Skeletal muscle tissue (tissue), 4 donors: Measurements from ENCODE around the gene GPBP1L1. TPM values are rescaled to one million over a fixed set of nuclear protein-coding genes. Genes with fewer than 3 reads are reported as not detected.
"Not testable (repeated sequence)": the region's sequence is repeated elsewhere in the genome, so short reads cannot be mapped to it uniquely, and the experiment has no call there.

Experiments used
- H3K27ac ChIP-seq: one replicate; pipeline ENCODE4 v1.7.0; 2013; ENCODE audit warnings: mild to moderate bottlenecking, low read depth, low read length, inconsistent platforms
- H3K27me3 ChIP-seq, 3 donors: one replicate each; pipeline ENCODE4 v1.7.0; 2013; ENCODE audit warnings: low read length in 3 of 3; ENCODE audit not compliant: control insufficient read depth in 3 of 3, insufficient read depth in 3 of 3
- H3K36me3 ChIP-seq, 3 donors: one replicate each; pipeline ENCODE4 v1.7.0; 2013; ENCODE audit warnings: low read length in 3 of 3; ENCODE audit not compliant: control insufficient read depth in 3 of 3, insufficient read depth in 3 of 3
- H3K4me1 ChIP-seq, 3 donors: one replicate each; pipeline ENCODE4 v1.7.0; 2013; ENCODE audit warnings: low read length in 3 of 3, mild to moderate bottlenecking in 3 of 3; ENCODE audit not compliant: control insufficient read depth in 3 of 3, insufficient read depth in 3 of 3
- H3K4me3 ChIP-seq, 3 donors: one replicate each; pipeline ENCODE4 v1.7.0; 2013; ENCODE audit warnings: low read length in 3 of 3
- H3K9ac ChIP-seq, 3 donors: one replicate each; pipeline ENCODE4 v1.7.0; 2013; ENCODE audit warnings: low read length in 3 of 3, mild to moderate bottlenecking in 3 of 3, moderate library complexity in 2 of 3, low read depth in 1 of 3
- H3K9me3 ChIP-seq, 3 donors: one replicate each; pipeline ENCODE4 v1.7.0; 2013; ENCODE audit warnings: low read length in 3 of 3; ENCODE audit not compliant: control insufficient read depth in 3 of 3
- total RNA-seq: library from RNA; depleted of rRNA; stranded (reverse); fragments of >200 nt; gene quantifications from one replicate; pipeline ENCODE4 v1.2.3, GENCODE V29; 2014
- donor health status: Osteomylitis.

Gene GPBP1L1
- total RNA-seq, 1 donor from 2014 or later, result 69.9 TPM

GRCh38 chr1:45607404-45608074 is 78.8 kb downstream of the GPBP1L1 start:
- H3K27ac ChIP-seq, result no peak overlapping the region
- no peaks in the 10 kb centered on the region for H3K9me3 ChIP-seq
- no peaks in the 10 kb centered on the region for H3K27me3 ChIP-seq
- no peak overlapping the region for H3K4me3 ChIP-seq
- no peak overlapping the region for H3K9ac ChIP-seq
- H3K4me1 ChIP-seq, result no peaks in the 10 kb centered on the region
- H3K36me3 ChIP-seq, result peaks cover 0 to 24% (median 10%) of the 10 kb centered on the region in 3 donors

DNA sequence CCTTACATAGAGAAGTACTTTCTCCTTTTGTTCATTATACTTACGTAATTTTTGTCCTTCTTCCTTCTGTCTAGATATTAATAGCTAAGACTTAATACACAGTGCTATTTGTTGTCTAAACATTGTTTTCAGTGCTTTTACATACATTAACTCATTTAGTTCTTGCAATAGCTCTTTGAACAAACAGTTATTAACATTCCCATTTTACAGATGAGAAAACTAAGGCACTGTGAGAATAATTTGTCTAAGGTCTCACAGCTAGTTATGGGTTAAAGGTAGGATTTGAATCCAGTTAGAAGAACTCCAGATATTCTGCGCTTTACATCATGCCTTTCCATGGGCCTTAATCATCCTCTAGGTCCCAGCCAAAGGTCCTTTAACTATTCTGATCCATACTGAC is 82.1 kb downstream of the GPBP1L1 start:
- Histone ChIP-seq H3K4me1 (no peaks in the 10 kb centered on the region), H3K4me3 (no peak overlapping the region), H3K36me3 (peaks cover 0 to 12% (median 5%) of the 10 kb centered on the region in 3 donors), H3K27me3 (no peaks in the 10 kb centered on the region), H3K9me3 (no peaks in the 10 kb centered on the region), H3K9ac (no peak overlapping the region), H3K27ac (no peak overlapping the region)

DNA sequence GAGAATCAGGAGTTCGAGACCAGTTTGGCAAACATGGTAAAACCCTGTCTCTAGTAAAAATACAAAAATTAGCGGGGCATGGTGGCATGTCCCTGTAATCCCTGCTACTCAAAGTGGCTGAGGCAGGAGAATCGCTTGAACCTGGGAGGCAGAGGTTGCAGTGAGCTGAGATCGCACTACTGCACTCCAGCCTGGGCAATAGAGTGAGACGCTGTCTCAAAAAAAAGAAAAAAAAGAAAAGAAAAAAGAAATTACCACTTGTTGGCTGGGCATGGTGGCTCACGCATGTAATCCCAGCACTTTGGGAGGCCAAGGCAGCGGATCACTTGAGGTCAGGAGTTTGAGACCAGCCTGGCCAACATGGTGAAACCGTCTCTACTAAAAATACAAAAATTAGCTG is 89.6 kb downstream of the GPBP1L1 start:
- not testable (repeated sequence) for H3K4me1 ChIP-seq, H3K9ac ChIP-seq, H3K27ac ChIP-seq, H3K27me3 ChIP-seq, H3K9me3 ChIP-seq, H3K4me3 ChIP-seq
- H3K36me3 ChIP-seq, result peaks cover 2 to 15% (median 3%) of the 10 kb centered on the region in 3 donors

DNA sequence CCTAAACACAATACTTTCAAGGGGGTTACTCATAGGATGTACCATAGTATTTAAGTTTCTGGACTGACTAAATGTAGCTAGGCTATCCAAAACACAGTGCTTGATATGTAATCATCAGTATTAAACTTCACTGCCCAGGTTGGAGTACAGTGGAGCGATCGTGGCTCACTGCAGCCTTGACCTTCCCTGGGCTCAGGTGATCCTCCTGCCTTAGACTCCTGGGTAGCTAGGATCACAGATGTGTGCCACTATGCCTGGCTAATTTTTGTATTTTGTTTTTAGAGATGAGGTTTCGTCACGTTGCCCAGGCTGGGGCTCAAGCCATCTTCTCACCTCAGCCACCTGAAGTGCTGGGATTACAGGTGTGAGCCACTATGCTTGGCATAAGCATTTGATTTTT is 91.9 kb downstream of the GPBP1L1 start:
- Histone ChIP-seq H3K9ac (no peak overlapping the region), H3K27ac (no peak overlapping the region), H3K4me1 (no peaks in the 10 kb centered on the region), H3K4me3 (no peak overlapping the region), H3K9me3 (no peaks in the 10 kb centered on the region), H3K36me3 (peaks cover 2 to 17% (median 3%) of the 10 kb centered on the region in 3 donors), H3K27me3 (no peaks in the 10 kb centered on the region)

DNA sequence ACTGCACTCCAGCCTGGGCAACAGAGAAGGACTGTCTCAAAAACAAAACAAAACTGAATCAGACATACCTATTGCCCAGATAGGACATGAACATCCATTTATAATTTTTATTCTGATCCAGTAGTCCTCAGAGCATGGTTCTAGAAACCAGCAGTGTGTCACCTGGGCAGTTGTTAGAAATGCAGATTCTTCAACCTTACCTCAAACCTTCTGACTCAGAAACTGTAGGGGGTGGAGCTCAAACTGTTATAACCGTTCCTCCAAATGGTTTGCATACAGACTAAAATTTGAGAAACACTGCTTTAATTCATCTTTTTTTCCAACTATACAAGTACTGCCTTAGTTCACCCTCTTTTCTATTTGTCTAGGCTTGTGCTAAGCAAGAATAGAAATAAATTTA is 96.5 kb downstream of the GPBP1L1 start:
- no peaks in the 10 kb centered on the region for H3K9me3 ChIP-seq
- no peak overlapping the region for H3K27ac ChIP-seq
- no peak overlapping the region for H3K4me3 ChIP-seq
- peaks cover 0 to 11% (median 0%) of the 10 kb centered on the region in 3 donors for H3K36me3 ChIP-seq
- no peaks in the 10 kb centered on the region for H3K27me3 ChIP-seq
- H3K4me1 ChIP-seq, result peaks cover 14 to 15% (median 14%) of the 10 kb centered on the region in 3 donors
- no peak overlapping the region for H3K9ac ChIP-seq

DNA sequence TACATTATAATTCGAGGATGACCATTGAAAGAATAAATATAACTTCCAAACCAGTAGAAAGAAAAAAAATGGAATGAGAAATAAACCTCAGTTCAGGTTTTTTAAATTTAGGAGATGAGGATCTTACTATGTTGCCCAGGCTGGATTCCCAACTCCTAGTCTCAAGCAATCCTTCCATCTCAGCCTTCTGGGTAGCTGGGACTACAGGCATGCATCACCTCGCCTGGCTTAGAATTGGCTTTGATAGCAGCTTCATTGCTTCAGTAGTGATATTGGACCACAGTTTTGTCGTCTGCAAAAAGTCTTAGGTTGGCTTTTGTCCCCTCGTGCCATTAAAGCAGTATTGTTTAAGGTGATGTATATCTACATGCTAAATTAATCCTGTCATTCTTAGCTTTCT is 99.6 kb downstream of the GPBP1L1 start:
- Histone ChIP-seq H3K27ac (no peak overlapping the region), H3K27me3 (no peaks in the 10 kb centered on the region), H3K4me3 (no peak overlapping the region), H3K9ac (no peak overlapping the region), H3K4me1 (peaks cover 16 to 27% (median 16%) of the 10 kb centered on the region in 3 donors), H3K36me3 (peaks cover 0 to 2% (median 0%) of the 10 kb centered on the region in 3 donors), H3K9me3 (no peaks in the 10 kb centered on the region)

DNA sequence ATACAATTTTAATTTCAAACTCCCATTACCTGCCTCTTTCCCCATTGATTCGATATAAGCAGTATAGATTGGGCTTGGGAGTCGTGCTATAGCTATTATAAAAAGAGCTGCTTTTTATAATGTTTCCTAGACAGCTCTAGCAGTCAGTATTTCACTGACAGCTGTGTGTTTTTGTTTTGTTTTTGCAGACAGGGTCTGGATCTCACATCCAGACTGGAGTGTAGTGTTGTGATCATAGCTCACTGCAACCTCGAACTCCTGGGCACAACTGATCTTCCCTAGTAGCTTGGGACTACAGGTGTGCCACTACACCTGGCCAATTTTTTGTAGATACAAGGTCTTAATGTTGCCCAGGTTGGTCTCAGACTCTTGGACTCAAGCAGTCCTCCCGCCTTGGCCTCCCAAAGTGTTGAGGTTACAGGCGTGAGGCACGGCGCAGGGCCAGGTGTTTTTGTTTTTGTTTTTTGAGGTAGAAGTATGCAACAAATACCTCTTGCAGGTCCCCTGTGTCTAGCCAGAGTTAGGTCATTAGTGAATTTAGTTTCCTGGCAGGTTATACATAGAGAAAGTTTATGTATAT is 100.7 kb downstream of the GPBP1L1 start:
- peak overlapping the region in 1 of 3 donors; percentile 44 for H3K9ac ChIP-seq
- no peaks in the 10 kb centered on the region for H3K36me3 ChIP-seq
- peaks cover 16 to 27% (median 16%) of the 10 kb centered on the region in 3 donors for H3K4me1 ChIP-seq
- no peaks in the 10 kb centered on the region for H3K27me3 ChIP-seq
- peak overlapping the region in 2 of 3 donors; percentile 77 to 85 for H3K4me3 ChIP-seq
- H3K9me3 ChIP-seq, result no peaks in the 10 kb centered on the region
- no peak overlapping the region for H3K27ac ChIP-seq

GRCh38 chr1:45585110-45585426 is 101.3 kb downstream of the GPBP1L1 start:
- no peak overlapping the region for H3K27ac ChIP-seq
- peak overlapping the region; percentile 35 to 99 (median 48) for H3K9ac ChIP-seq
- H3K9me3 ChIP-seq, result no peaks in the 10 kb centered on the region
- H3K4me1 ChIP-seq, result peaks cover 16 to 27% (median 16%) of the 10 kb centered on the region in 3 donors
- H3K4me3 ChIP-seq, result peak overlapping the region; percentile 77 to 100 (median 85)
- no peaks in the 10 kb centered on the region for H3K27me3 ChIP-seq
- no peaks in the 10 kb centered on the region for H3K36me3 ChIP-seq

- no peaks in the 10 kb centered on the region for H3K9me3 ChIP-seq
- H3K4me1 ChIP-seq, result peaks cover 16 to 27% (median 16%) of the 10 kb centered on the region in 3 donors
- H3K36me3 ChIP-seq, result no peaks in the 10 kb centered on the region
- H3K27me3 ChIP-seq, result no peaks in the 10 kb centered on the region
- H3K4me3 ChIP-seq, result peak overlapping the region; percentile 85 to 100 (median 94)
- H3K27ac ChIP-seq, result peak overlapping the region; percentile 94
- H3K9ac ChIP-seq, result peak overlapping the region; percentile 96 to 99 (median 99)
Measured at GRCh38 chr1:45584351-45585109, 101.8 kb downstream of the GPBP1L1 start.
